Hematopoietic multipotent progenitor cell treated with erythropoietin and hydrocortisone succinate and interleukin-3 and kit ligand, for 8 days (in vitro differentiated cells): ENCODE measurements around the gene PLCB1.

ENCODE experiments used
- DNase-seq: peaks from one replicate; pipeline ENCODE4 v3.0.0-alpha.2; 2015

PLCB1 gene

GRCh38 chr20:8519887-8520286 is 387.8 kb downstream of the PLCB1 start:
- no peak for DNase-seq

GRCh38 chr20:8522168-8522567 is 390.1 kb downstream of the PLCB1 start:
- DNase-seq, result no peak

GRCh38 chr20:8523684-8524083 is 391.6 kb downstream of the PLCB1 start:
- DNase-seq, result no peak

- DNase-seq, result no peak
Measured at GRCh38 chr20:8524101-8525016, 392.3 kb downstream of the PLCB1 start.

GRCh38 chr20:8525017-8525343 is 392.9 kb downstream of the PLCB1 start:
- no peak for DNase-seq

- no peak for DNase-seq
Measured at GRCh38 chr20:8526610-8527009, 394.5 kb downstream of the PLCB1 start.

- DNase-seq, result peak; percentile 51
Measured at GRCh38 chr20:8527998-8528723, 396.1 kb downstream of the PLCB1 start.

GRCh38 chr20:8530022-8530421 is 398.0 kb downstream of the PLCB1 start:
- DNase-seq, result no peak

- no peak for DNase-seq
Measured at GRCh38 chr20:8532169-8532568, 400.1 kb downstream of the PLCB1 start.

GRCh38 chr20:8534368-8535160 is 402.5 kb downstream of the PLCB1 start:
- DNase-seq, result no peak

GRCh38 chr20:8535403-8536261 is 403.6 kb downstream of the PLCB1 start:
- DNase-seq, result peak; percentile 25

- DNase-seq, result no peak
Measured at GRCh38 chr20:8536262-8536618, 404.2 kb downstream of the PLCB1 start.

GRCh38 chr20:8540466-8540865 is 408.4 kb downstream of the PLCB1 start:
- no peak for DNase-seq

- no peak for DNase-seq
Measured at GRCh38 chr20:8542110-8542486, 410.0 kb downstream of the PLCB1 start.

GRCh38 chr20:8545212-8545611 is 413.1 kb downstream of the PLCB1 start:
- no peak for DNase-seq

GRCh38 chr20:8547035-8547650 is 415.1 kb downstream of the PLCB1 start:
- DNase-seq, result no peak

- DNase-seq, result no peak
Measured at GRCh38 chr20:8547968-8548588, 416.0 kb downstream of the PLCB1 start.

GRCh38 chr20:8549192-8549591 is 417.1 kb downstream of the PLCB1 start:
- DNase-seq, result no peak

- no peak for DNase-seq
Measured at GRCh38 chr20:8557711-8558110, 425.6 kb downstream of the PLCB1 start.

- DNase-seq, result no peak
Measured at GRCh38 chr20:8562356-8562755, 430.3 kb downstream of the PLCB1 start.

- no peak for DNase-seq
Measured at GRCh38 chr20:8568075-8568474, 436.0 kb downstream of the PLCB1 start.

GRCh38 chr20:8569766-8570165 is 437.7 kb downstream of the PLCB1 start:
- DNase-seq, result no peak
